ENCODE data around the gene RORB.

GRCh38 chr9:74487395-74487794 lies 9.7 kb upstream of the RORB start:
- TF ChIP-seq POLR2A (IDR thresholded peaks at IDR 0.05), result no peak
- no peak for TF ChIP-seq EP300 (IDR thresholded peaks at IDR 0.05)
- no peak for TF ChIP-seq CTCF (IDR thresholded peaks at IDR 0.05)

Data from tibial nerve (tissue), 4 donors.